Brain pericyte (primary cell): ENCODE results near the gene ARID1B.
A peak's percentile ranks its signal among the peaks of the same experiment; 100 is the strongest.

Experiments
- DNase-seq: peaks from one replicate; pipeline ENCODE4 v3.0.0-alpha.2; 2012; ENCODE audit warnings: low read depth, low spot score

ARID1B gene

DNA sequence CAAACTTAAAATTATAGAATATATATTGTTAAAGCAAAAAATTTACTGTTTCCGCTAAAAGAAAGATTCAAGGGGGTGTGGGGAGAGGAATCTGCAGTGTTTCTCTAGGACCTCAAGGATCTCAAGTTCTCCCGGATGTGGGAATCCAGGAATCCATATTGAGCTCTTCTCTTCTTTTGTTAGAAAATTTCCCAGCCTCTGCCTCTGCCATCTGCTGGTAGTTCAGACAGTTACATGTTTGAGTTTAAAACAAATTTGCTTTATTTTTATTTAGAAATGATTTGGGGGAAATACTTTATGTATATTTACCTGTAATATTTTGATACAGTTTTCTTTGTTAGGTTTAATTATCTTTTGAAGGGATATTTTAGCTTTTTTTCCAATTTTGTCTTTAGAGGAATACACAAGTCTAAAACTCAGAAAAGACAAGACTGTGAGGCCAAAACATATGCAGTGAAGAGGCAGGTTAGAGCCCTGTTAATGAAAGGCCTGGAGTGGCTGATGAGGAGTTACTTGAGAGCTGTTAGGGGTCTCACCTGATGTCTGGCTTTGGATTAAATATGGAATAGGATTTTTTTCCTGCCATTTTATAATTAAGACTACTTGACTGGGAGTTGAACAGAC, 268.8 kb downstream of the ARID1B start:
- DNase-seq, result no peak

DNA sequence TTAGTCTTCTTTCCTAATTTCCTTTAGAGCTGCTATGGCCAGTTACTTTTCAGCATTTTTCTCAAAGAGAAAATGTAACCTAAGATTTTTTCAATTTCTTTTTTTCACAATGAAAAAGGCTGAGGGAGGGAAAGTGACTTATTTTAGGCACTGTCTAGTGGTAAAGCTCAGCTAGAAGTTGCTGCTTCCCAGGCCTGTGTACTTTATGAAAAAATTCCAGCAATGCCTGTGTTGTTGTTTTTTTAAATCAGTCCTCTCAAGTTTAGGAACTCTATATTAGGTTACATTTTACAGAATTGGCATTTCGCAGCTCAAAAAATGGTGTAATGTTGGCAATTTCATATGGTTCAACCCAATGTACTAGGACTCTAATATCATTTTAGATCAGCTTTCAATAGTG, 269.6 kb downstream of the ARID1B start:
- no peak for DNase-seq

DNA sequence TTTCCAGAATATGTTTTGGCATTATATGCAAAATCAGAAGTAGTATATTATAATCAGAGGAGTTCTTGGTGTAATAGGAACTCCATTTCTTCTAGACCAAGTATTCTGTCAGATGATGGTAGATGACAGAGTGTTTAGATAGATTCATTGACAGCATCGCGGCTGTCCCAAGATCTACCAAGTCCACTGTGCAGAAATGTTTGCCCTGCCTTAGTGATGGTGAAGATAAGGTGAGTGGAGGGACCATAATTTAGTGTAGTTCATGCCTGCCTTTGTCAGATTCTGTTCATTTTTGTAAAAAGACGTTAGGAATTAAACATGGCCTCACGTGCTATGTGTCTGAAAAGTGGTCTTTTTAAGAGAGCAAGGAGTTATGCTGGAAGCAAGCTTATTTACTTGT, 270.1 kb downstream of the ARID1B start:
- DNase-seq, result no peak

DNA sequence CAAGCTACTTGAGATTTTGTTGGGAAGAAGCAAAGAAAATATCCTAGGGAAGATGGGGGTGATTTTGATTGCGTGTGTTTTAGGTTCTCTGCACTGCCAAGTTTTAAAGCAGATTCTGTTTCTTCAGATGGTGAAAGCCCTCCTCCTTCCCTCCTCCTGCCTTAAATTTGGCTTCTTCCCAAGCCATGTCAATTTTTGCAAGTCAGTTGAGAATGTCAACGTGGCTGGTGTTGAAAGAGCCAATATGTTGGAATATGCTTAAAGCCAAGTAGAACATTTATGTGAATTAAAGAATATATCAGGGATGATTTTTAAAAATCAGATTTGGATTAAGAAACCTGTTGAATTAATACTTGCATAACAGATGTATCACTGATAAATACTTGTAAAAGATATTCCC, 270.8 kb downstream of the ARID1B start:
- DNase-seq, result peak; percentile 12

DNA sequence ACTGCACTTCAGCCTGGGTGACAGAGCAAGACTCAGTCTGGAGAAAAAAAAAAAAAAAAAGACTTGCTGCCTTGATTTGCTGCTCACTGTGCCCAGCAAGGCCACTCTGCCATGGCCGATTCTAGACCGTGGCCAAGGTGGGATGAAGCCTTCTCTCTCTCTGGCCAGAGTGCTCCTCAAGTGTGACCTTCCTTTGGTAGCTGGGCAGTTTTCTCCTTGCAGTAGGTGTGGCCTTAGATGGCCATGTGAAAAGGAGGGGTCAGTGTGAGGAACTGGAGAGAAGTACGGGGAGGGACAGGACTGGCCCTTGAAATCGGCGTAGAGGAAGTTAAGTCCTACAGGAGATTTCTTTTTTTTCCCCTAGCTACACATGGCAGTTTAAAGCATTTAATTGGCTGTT, 272.0 kb downstream of the ARID1B start:
- DNase-seq, result no peak

DNA sequence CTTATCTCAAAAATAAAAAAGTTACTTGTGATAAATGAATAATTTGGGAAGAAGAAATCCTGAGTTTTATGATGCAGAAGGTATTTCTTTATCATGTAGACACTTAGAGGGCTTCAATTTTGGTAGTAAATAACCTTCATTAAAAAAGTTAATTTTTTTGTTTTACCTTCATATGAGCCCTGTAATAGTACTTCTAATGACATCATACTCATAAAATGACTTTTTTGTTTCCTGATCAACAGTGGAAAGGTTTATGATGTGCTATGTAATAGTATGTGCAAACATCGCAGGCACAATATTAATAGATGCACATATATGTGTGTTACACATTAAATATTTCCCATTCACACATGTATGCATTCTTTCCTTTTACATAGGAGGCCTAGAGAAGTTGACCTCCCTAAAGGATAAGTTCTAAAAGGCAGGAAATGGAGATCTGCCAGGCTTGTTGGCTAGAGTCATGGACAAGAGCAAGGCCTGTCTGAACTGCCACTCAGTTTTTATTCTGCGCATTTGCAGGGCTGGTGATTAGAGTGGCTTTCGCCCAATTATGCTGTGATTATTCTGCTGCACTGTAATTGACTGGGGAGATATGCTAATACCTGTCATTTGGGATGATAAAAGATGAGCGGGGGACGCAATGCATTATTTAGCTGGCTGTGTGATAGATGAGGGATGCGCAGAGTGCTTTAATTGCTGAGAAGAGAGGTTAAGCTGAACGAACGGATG, 273.5 kb downstream of the ARID1B start:
- DNase-seq, result no peak

DNA sequence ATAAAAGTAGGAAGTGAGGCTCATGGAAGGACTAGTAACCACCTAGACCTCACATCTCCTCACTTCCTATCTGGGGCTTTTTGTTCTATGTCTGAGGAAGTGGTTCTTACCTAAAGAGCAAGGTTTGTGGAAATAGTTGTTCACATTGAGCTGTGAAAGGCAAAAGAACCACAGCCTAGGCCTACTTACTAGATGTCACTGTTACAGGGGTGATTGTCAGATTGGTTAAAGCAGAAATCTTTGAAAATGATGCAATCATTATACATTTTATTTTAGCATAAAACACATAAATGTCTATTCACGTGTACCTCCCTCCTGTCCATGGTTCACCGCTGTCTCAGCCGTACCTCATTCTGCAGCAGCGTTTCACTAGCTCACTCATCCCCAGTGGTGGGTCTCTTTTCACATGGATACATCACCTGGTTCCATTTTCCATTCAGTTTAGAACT, 277.4 kb downstream of the ARID1B start:
- no peak for DNase-seq

DNA sequence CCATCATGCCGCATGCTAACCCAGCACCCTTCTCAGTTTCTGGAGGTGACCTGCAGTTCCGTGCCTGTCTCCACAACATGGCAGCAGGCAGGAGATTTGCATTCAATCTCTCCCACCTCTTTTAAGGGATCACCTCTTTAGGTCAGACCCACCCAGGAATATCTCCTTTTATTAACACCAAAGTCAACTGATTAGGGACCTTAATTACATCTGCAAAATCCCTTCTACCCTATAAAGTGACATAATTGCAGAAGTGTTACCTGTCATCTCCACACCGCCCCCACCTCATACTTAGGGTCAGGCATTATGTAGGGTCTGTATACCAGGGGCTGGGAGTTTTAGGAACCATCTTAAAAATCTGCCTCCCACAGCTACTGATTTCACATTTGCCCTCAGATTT, 278.7 kb downstream of the ARID1B start:
- DNase-seq, result no peak

DNA sequence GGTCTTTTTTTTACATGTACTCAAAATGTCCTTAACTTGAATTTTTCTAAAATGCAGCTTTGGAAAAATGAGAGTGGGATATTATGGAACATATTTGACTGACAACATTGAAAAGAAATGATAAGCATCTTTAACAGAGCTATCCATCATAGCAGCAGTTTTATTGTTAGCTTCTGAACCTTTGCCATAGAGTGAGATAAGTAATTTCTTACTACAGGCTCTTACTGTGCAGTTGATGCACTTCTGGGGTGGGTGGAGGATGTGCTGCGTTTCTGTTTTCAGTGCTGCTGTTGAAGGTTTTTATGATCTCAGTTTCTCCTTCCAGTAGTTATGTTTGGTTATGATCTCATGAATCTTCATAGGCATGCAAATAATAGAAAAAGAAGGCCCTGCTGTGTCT, 279.1 kb downstream of the ARID1B start:
- DNase-seq, result no peak

DNA sequence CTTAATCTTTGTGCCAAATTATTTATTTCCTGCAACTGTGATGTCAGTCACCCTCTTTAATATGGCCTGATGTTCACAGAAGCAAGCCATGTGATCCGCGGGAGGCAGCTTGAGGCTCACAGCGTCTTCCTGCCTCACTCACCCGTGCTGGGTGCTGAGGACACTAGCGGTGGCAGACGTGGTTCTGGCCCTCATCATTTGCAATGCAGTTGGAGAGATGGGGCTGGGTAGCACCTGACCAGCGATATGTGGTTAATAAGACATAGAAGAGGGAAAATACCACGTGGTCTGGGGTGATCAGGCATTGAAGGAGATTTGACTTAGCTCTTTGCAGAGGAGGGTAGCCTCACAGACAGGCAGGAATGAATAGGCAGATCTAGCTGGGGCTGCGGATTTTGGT, 281.4 kb downstream of the ARID1B start:
- DNase-seq, result no peak

DNA sequence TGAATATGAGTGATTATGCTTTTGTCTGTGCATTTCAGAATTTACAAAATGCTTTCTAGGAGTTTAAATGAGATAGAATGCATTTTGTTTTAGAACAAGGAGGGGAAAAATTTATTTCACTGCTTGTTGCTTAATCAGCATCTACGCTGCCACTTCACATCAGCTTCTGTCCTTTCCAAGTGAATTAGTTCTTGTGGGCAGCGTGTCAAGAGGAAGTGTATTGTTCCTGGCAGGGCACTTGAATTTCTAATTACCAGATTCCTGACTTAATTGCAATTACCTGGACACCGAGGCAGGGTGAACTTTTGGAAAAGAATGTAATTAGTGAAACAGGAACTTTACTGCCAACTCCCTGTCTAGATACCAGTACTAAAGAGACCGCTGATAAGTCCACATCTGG, 282.6 kb downstream of the ARID1B start:
- DNase-seq, result no peak

DNA sequence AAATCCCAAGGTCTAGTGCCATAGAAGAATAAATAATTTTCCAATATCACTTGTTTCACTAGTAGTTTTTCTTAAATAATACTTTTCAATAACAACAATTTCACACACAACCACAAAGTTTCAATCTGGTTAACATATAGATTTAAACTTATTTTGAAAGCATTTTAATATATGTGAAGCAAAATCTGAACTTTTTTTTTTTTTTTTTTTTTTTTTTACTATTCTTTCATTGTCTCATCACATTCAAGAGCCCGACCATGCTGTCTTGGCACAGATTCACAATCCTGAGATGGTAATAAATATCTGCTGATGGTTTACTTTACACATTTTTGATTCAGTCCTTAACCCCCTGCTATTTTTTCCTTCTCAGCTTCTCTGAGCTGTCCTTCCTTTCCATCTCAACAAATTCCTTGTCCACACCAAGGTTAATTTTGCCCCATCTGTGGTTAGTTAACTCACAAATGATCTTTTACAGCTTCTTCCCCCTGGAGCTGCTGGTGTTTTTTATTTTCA, 283.3 kb downstream of the ARID1B start:
- DNase-seq, result no peak

DNA sequence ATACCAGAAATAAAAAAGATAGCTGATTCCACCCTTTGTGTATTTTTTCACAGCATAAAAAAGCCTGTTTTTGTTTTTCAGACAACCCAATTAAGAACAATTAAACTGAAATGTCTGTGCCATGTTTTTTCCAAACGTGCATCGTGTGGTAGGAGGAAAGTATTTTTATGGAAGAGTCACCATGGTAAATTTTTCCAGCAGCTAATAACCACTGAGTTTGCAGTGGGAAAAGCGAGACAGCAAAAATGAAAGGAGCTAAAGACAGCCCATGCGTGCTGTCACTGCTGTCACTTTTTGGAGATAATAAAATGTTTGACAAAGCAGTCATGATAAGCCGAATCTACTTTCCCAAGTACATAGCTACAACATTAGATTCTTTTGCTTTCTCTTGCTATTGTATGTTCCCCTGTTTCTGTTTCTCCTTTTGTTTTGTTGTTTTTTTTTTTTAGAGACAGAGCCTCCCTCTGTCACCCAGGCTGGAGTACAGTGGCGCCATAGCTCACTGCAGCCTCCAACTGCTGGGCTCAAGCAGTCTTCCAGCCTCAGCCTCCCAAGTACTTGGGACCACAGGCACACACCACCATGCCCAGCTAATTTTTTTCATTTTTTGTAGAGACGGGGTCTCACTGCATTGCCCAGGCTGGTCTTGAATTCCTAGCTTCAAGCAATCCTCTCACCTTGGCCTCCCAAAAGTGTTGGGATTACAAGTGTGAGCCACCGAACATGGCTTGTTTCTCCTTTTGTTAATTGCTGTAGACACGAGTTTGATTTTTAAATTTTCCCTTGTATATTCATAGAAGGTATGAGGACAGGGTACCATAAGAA, 284.8 kb downstream of the ARID1B start:
- no peak for DNase-seq

DNA sequence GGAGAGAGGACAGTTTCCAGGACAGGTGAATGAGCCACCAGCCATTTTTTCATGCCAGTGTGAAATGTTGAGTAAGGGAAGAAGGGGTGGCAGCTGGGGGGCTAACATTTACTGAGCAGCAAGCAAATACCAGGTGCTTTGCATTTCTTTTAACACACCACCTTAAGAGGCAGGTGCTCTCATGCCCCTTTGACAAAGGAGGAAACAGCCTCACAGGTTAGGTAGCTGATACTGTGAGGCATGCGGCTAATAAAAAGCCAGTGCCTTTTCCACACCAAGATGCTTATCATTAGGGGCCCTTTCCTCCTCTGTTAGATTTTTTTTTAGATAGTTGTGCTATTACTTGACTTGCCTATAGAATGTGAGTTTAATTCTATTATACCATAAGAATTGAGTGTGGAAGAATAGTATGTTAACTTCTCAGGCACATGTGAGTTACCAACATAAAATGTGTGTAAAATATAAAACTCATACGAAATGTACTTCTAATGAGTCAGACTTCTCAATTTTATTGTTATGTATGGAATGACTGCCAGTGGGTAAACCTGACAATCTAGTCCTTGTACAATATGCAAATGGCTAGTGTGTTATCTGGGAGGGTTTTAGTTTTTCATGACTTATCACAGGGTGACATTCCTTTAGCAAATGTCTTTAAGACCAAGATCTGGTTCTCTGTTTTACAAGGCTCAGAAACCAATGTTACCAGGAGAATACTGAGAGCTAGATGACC, 286.2 kb downstream of the ARID1B start:
- DNase-seq, result no peak

DNA sequence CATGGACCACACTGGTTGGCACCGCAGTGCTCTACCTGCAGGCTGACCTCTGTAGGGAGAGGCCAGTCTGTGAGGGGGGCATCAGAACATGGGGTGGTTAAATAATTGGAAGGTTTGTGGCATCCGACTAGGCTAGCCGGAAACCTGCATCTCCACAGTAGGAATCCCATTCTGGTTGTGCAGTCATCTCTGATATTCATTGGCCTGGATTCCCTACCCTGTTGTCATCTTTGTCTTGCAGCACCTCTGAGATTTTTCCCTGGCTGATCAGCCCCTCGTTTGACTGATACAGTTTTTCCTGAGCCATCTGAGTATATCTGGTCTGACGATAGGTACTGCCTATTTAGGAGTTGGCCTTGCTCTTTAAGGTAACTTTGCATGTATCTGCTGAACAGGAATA, 286.7 kb downstream of the ARID1B start:
- DNase-seq, result no peak

DNA sequence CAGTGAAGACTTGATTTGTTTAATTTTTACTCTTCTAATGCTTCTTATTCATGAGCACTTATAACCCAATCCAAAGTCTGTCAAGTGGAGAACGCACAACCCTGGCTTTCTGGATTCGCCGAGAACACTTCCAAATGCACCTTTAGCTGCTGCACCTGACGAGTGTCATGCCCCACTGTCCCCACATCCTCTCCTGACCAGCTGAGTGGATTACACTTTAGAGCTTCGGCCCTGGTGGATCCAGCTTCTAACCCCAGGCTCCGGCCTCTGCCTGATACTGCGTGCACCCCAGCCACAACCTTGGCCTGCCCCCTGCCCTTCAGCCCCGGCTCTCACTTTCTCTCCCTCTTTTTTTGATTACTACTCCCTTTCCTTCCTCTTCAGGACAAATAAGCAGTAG, 287.3 kb downstream of the ARID1B start:
- no peak for DNase-seq

DNA sequence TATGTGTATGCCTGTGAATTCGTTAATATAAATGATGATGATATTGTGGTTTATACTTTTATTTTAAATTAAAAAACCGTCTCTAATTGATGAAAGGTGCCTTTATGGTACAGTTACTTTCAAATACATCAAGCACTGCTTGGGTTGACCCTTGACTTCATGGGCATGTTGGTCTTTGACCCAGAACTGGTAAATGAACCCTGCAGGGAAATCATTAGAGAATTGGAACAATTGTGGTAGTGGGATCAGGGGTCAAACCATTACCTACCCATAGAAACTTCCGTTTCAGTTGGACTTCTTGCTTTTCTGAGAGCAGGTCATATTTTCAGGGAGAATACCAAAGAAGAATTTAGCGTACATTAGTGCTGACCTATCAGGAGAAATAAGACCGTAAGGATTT, 288.2 kb downstream of the ARID1B start:
- DNase-seq, result no peak

DNA sequence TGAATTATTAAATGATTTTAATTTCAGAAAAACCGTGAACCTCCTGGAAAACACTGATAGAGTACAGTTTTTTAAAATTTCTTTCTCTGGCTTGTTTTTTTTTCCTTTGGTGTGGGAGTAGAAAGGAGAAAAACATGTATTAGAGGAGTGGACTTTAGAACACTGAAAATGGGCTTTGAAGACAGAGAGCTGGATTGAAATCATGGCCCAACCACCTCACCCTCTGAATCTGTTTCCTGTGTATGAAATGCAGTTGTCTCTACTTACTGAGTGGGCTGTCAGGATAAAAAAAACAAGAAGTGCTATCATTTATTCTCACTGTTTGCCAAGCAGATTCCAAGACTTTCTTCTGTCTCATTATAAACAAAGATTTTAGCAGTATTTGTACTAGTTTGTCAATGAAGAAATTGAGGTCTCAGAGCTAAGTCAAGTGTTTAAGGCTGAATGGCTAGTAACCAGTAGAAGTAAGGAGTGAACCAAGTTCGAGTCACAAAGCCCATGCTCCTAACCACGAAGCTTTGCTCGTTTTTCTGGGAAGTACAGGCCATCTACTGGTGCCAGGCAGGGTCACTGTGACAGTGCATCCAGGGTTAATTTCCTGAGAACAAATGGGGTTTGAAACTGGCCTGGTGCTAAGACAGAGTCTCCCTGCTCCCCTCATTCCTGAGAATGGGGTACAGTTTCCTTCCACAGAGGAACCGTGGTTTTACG, 289.8 kb downstream of the ARID1B start:
- no peak for DNase-seq

DNA sequence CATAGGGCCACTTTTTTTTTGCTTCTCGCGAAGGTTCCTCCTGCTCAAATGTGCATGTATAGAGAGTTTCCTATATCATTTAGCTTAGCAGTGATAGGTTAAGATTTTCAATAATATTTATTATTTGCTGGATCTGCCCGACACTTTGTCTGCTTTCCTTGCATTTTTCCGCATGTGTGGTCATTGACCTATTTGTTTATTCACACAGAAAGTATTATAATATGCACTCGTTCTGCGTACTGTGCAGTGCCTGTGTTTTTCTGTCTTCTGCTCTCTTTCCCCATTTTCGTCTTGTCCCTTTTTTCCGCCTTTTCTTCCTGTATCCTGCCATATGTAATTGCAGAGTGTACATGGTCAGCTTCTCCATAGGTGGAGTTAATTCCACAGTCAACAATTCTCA, 290.3 kb downstream of the ARID1B start:
- no peak for DNase-seq

DNA sequence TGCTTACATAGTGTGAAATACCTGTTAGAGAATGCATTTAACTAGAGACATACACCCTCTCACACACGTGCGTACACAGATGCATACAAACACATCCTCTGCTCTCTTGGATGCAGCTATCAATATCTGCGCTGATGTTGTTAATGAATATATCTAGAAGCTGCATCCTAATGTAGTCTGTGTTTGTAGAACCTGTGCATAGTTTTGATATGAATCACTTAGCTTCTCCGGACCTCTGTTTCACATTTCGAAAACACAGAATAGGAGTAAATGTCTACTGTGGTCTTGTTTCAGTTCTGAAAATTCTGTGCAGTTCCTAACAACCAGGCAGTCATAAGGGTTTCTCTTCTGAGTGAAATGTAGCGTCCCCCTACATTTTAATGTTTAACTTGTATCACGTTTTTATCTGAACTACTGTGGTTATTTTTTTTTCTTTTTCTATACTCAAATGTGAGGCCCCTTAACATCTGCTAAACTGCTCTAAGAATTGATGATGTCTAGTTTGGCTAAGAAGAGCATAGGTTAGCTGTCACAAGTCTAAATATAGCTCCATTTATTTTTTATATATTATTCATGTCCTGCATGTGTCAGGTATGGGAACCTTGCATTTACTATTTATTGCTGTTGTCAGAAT, 291.6 kb downstream of the ARID1B start:
- no peak for DNase-seq

DNA sequence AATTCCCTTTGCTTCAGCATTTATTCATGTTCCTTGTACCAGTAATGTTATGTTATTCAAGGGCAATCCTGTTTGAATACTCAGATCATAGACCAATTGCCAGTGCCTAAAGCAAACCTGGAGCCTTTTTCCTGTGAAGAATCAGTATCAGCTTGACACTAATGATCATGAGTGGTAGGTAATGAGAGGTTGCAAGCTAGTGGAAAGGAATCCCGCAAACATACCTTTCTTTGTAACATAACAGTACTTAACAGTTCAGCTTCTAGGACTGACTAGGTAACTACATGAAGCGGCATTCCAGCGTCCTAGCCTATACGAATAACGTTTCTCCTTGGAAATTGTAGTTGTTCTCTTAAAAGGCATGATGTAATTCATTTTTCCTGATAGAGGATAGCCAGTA, 292.4 kb downstream of the ARID1B start:
- DNase-seq, result no peak
